SK-N-SH (cell line): ENCODE results near the gene GPR37L1. TPM values are rescaled to one million over a fixed set of nuclear protein-coding genes. Genes with fewer than 3 reads are reported as not detected.

Source experiments
- CTCF ChIA-PET: fragments of 300-600, 350-600 bp; formaldehyde crosslinking; extraction: SDS; loops from one replicate; lab custom pipeline; 2021; lab: Yijun Ruan, JAX
- POLR2A ChIA-PET: fragments of 350-600 bp; sonication (Branson Sonifier 250); formaldehyde crosslinking; extraction: SDS; loops from one replicate; lab custom pipeline; 2020; ENCODE audit warnings: antibody characterized with exemption, inconsistent platforms; lab: Yijun Ruan, JAX
- DNase-seq: peaks from one replicate; pipeline ENCODE4 v3.0.0; 2012
- H2AFZ ChIP-seq: fragments of 200-600 bp; sonication (generic); 2 replicates; pipeline ENCODE4 v1.8.1; 2016; ENCODE audit warnings: antibody characterized with exemption, mild to moderate bottlenecking, low read depth
- H3F3A ChIP-seq: fragments of 200-600 bp; sonication (generic); replicated peaks from 2 replicates; pipeline ENCODE3; 2016; ENCODE audit warnings: antibody characterized with exemption, mild to moderate bottlenecking; ENCODE audit not compliant: insufficient read depth
- H3K27ac ChIP-seq, 2 experiments: fragments of 200-500 bp in 1 of 2; fragments of 200-600 bp in 1 of 2; sonication (Bioruptor generic) in 1 of 2; sonication (generic), shearing (Covaris generic) in 1 of 2; 2 replicates each; pipeline versions ENCODE4 v1.5.1 to v1.6.1; 2014 to 2016; ENCODE audit warnings: low read depth in 2 of 2, inconsistent platforms in 1 of 2, low read length in 1 of 2, mild to moderate bottlenecking in 1 of 2, mixed read lengths in 1 of 2
- H3K27me3 ChIP-seq: fragments of 200-600 bp; sonication (generic), shearing (Covaris generic); 2 replicates; pipeline ENCODE4 v1.6.1; 2016; ENCODE audit warnings: mixed run types; ENCODE audit not compliant: insufficient read depth
- H3K36me3 ChIP-seq, 2 experiments: fragments of 200-500 bp in 1 of 2; fragments of 200-600 bp in 1 of 2; sonication (Bioruptor generic) in 1 of 2; sonication (generic) in 1 of 2; replicated peaks in 1 of 2; 2 replicates each; pipeline versions ENCODE3 to v1.5.1; 2014 to 2016; ENCODE audit warnings: low read length in 1 of 2, mild to moderate bottlenecking in 1 of 2; ENCODE audit not compliant: insufficient read depth in 2 of 2, control insufficient read depth in 1 of 2
- H3K4me1 ChIP-seq, 2 experiments: fragments of 200-500 bp in 1 of 2; fragments of 200-600 bp in 1 of 2; sonication (Bioruptor generic) in 1 of 2; sonication (generic), shearing (Covaris generic) in 1 of 2; 2 replicates each; pipeline versions ENCODE4 v1.5.1 to v1.6.1; 2014 to 2016; ENCODE audit warnings: low read depth in 1 of 2, low read length in 1 of 2, mixed run types in 1 of 2; ENCODE audit not compliant: insufficient read depth in 2 of 2, control insufficient read depth in 1 of 2
- H3K4me2 ChIP-seq: fragments of 200-600 bp; sonication (generic), shearing (Covaris generic); 2 replicates; pipeline ENCODE4 v1.6.1; 2017; ENCODE audit warnings: mixed run types
- H3K4me3 ChIP-seq, 2 experiments: fragments of 200-500 bp in 1 of 2; fragments of 200-600 bp in 1 of 2; sonication (Bioruptor generic) in 1 of 2; sonication (generic), shearing (Covaris generic) in 1 of 2; 2 replicates each; pipeline versions ENCODE4 v1.5.1 to v1.8.1; 2014 to 2016; ENCODE audit warnings: low read depth in 2 of 2, inconsistent platforms in 1 of 2, low read length in 1 of 2, mild to moderate bottlenecking in 1 of 2, mixed read lengths in 1 of 2, moderate library complexity in 1 of 2
- H3K79me2 ChIP-seq: fragments of 200-600 bp; sonication (generic); 2 replicates; pipeline ENCODE4 v1.8.1; 2017; ENCODE audit warnings: mild to moderate bottlenecking; ENCODE audit not compliant: insufficient read depth
- H3K9ac ChIP-seq: fragments of 200-600 bp; sonication (generic); 2 replicates; pipeline ENCODE4 v1.6.1; 2017; ENCODE audit warnings: mixed run types
- H3K9me2 ChIP-seq: fragments of 200-600 bp; sonication (generic); 2 replicates; pipeline ENCODE4 v1.6.1; 2017; ENCODE audit warnings: mixed run types
- H3K9me3 ChIP-seq: fragments of 200-600 bp; sonication (generic); 2 replicates; pipeline ENCODE4 v1.6.1; 2017; ENCODE audit warnings: mixed run types, mild to moderate bottlenecking, moderate library complexity
- H4K20me1 ChIP-seq: fragments of 200-600 bp; sonication (generic); 2 replicates; pipeline ENCODE4 v1.6.1; 2017; ENCODE audit warnings: mild to moderate bottlenecking, mixed run types; ENCODE audit not compliant: insufficient read depth
- CHD2 ChIP-seq: fragments of 150-350 bp; IDR thresholded peaks from 2 replicates; pipeline ENCODE4 v1.6.1; 2018; ENCODE audit warnings: low read length; ENCODE audit not compliant: partially characterized antibody
- ELF1 ChIP-seq: IDR thresholded peaks from 2 replicates; pipeline ENCODE4 v1.4.0; 2012
- EZH2phosphoT487 ChIP-seq: fragments of 200-600 bp; sonication (generic); IDR thresholded peaks from 2 replicates; pipeline ENCODE4 v1.6.1; 2017; ENCODE audit warnings: low read depth, mixed run types, mild to moderate bottlenecking, antibody characterized with exemption, moderate library complexity, borderline replicate concordance
- FOSL2 ChIP-seq: IDR thresholded peaks from 2 replicates; pipeline ENCODE4 v1.4.0; 2012; ENCODE audit warnings: low read depth, mild to moderate bottlenecking, moderate library complexity, borderline replicate concordance
- FOXJ3 ChIP-seq: sonication (generic); formaldehyde crosslinking; IDR thresholded peaks from 2 replicates; pipeline ENCODE4 v1.5.1; 2020; ENCODE audit warnings: mild to moderate bottlenecking, missing genetic modification reagents
- FOXM1 ChIP-seq: IDR thresholded peaks from 2 replicates; pipeline ENCODE4 v1.4.0; 2012; ENCODE audit warnings: low read depth, mild to moderate bottlenecking
- IRF3 ChIP-seq: fragments of 150-350 bp; IDR thresholded peaks from 2 replicates; pipeline ENCODE4 v1.6.1; 2016; ENCODE audit warnings: mild to moderate bottlenecking, low read depth, low read length
- MXI1 ChIP-seq: IDR thresholded peaks from 2 replicates; pipeline ENCODE4 v1.6.1; 2012; ENCODE audit warnings: mild to moderate bottlenecking, low read depth, low read length, improper control_type of control experiment
- NRF1 ChIP-seq: IDR thresholded peaks from 2 replicates; pipeline ENCODE4 v1.6.1; 2012; ENCODE audit warnings: low read depth, mild to moderate bottlenecking, low read length
- PBX3 ChIP-seq: IDR thresholded peaks from 2 replicates; pipeline ENCODE4; 2012
- RCOR1 ChIP-seq: fragments of 150-350 bp; IDR thresholded peaks from 2 replicates; pipeline ENCODE4 v1.6.1; 2017; ENCODE audit warnings: antibody characterized with exemption, low read length
- TCF12 ChIP-seq: IDR thresholded peaks from 2 replicates; pipeline ENCODE4 v1.4.0; 2012
- USF1 ChIP-seq: IDR thresholded peaks from 2 replicates; pipeline ENCODE4 v1.4.0; 2012; ENCODE audit warnings: low read depth, borderline replicate concordance
- USF2 ChIP-seq: fragments of 150-350 bp; IDR thresholded peaks from 2 replicates; pipeline ENCODE4 v1.6.1; 2017; ENCODE audit warnings: antibody characterized with exemption, low read length, low read depth, borderline replicate concordance
- ZBTB33 ChIP-seq: IDR thresholded peaks from 2 replicates; pipeline ENCODE4 v1.4.0; 2012; ENCODE audit warnings: low read depth, borderline replicate concordance
- WGBS: methylation state at CpG from one replicate; pipeline ENCODE4 v1.1.6; 2017; ENCODE audit warnings: low lambda C conversion rate; 5-methylcytosine and 5-hydroxymethylcytosine counted together
- polyA plus RNA-seq, 3 experiments: library from polyadenylated mRNA; depleted of rRNA; stranded (reverse); fragments of >200 nt; gene quantifications; 2 replicates each; pipeline ENCODE4 v1.2.3, GENCODE V29; 2012

Gene GPR37L1
- polyA plus RNA-seq, 1 of the 3 experiments (the other 2 are of a cell fraction) = not detected

- peaks cover 7% of the 10 kb centered on the region for H3F3A ChIP-seq
- no peak for DNase-seq
- no peaks in the 10 kb centered on the region for H3K9me3 ChIP-seq
- H3K4me3 ChIP-seq = no peak overlapping the region
- H3K9me2 ChIP-seq = no peaks in the 10 kb centered on the region
- no peak overlapping the region for H3K27ac ChIP-seq
- H2AFZ ChIP-seq = no peak overlapping the region
- H3K4me2 ChIP-seq = no peak overlapping the region
- H3K27me3 ChIP-seq = no peaks in the 10 kb centered on the region
- H3K36me3 ChIP-seq = peaks cover 10 to 36% of the 10 kb centered on the region in 2 experiments
- WGBS = 99% methylated on average over 5 of the region's 5 CpGs
- peaks cover 0 to 8% of the 10 kb centered on the region in 2 experiments; a peak in 1 of 4 replicates for H3K4me1 ChIP-seq
- H3K9ac ChIP-seq = no peak overlapping the region
- H4K20me1 ChIP-seq = peaks cover 33% of the 10 kb centered on the region
- TF ChIP-seq MXI1 = no peak
- no peak for TF ChIP-seq IRF3
- no peak for TF ChIP-seq EZH2phosphoT487
- no peak for TF ChIP-seq ELF1
- TF ChIP-seq USF1 = no peak
- no peak for TF ChIP-seq USF2
- no peak for TF ChIP-seq RCOR1
- TF ChIP-seq PBX3 = no peak
- no peak for TF ChIP-seq NRF1
- no peak for TF ChIP-seq CHD2
- no peak for TF ChIP-seq FOXJ3 (CRISPR knock-in tag)
- TF ChIP-seq, all 33 proteins: peak for 0
- H3K79me2 ChIP-seq = peaks cover 8% of the 10 kb centered on the region; the same call in 1 of the 2 replicates
- ChIA-PET POLR2A (no interaction called here), CTCF (interaction anchor here (0.8 to 11.2 kb wide), 10 partner anchors 8 to 438 kb away, joined by 3 to 161 read pairs (median 7); partner anchors contain the start of genes ELF3 and GPR37L1)
Measured at GRCh38 chr1:202133989-202134388, 11.3 kb downstream of the GPR37L1 start.

- H3K4me3 ChIP-seq = no peak overlapping the region
- H3K36me3 ChIP-seq = peaks cover 10 to 36% of the 10 kb centered on the region in 2 experiments
- H3K9ac ChIP-seq = no peak overlapping the region
- DNase-seq = no peak
- no peak overlapping the region for H3K4me2 ChIP-seq
- H3K9me2 ChIP-seq = no peaks in the 10 kb centered on the region
- H3K9me3 ChIP-seq = no peaks in the 10 kb centered on the region
- H4K20me1 ChIP-seq = peaks cover 40% of the 10 kb centered on the region
- ChIA-PET CTCF (interaction anchor here (0.7 to 11.2 kb wide), 27 partner anchors 9 to 437 kb away, joined by 3 to 161 read pairs (median 4); partner anchors contain the start of genes ARL8A, ELF3 and GPR37L1), POLR2A (interaction anchor here (1.1 kb wide), 1 partner anchor 9 kb away, joined by 4 read pairs; no protein-coding TSS in a partner anchor)
- H3K27me3 ChIP-seq = no peaks in the 10 kb centered on the region
- no peak overlapping the region for H3K27ac ChIP-seq
- peaks cover 15% of the 10 kb centered on the region; the same call in 1 of the 2 replicates for H3K79me2 ChIP-seq
- TF ChIP-seq ZBTB33 (no peak), FOXM1 (no peak), USF2 (no peak), TCF12 (no peak), FOSL2 (no peak)
- peaks cover 7% of the 10 kb centered on the region for H3F3A ChIP-seq
- 94% methylated on average over 13 of the region's 13 CpGs for WGBS
- peaks cover 0 to 8% of the 10 kb centered on the region in 2 experiments; a peak in 1 of 4 replicates for H3K4me1 ChIP-seq
- H2AFZ ChIP-seq = no peak overlapping the region
Measured at GRCh38 chr1:202134645-202135172, 12.0 kb downstream of the GPR37L1 start.
